Stimulated activated naive CD4-positive, alpha-beta T cell treated with Interleukin-2 at 50 U/mL for 16 hours (primary cell): Measurements from ENCODE around the gene TBX19.

Source experiments
- DNase-seq: peaks from one replicate; lab custom pipeline; 2025; lab: John Stamatoyannopoulos, UW

The TBX19 gene

DNA sequence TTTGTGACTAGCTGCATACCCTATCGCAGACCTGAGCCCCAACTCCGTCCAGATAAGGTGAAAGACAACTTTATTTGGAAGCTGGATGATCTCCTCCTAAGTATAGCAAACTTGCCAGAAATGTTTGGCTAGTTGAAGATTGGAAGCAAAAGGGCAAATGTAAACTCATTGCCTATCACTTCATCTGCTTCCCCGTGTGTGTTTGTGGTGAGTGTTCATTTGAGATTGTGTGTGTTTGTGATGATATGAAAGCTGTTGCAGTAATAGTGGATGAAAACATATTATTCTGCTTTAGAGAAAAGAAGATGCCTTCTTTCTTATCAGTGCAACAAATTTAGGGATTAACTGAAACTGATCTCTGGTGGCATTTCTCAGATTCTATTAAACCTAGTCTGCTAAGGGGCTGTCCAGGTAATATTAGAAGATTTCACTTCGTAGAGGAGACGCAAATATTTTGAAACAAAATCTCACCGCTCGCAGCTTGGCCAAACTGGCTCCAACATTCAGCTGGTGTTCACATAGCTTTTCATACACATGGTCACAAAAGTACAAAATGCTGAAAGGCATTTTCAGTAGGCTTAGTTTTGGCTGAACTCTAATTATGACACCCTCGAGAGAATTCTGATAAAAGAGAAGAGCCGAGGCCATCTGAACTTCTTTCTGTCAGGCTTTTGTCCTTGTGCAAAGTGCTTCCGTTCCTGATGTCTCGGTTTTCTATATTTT is 1.1 kb downstream of the TBX19 start:
- DNase-seq, result no peak

DNA sequence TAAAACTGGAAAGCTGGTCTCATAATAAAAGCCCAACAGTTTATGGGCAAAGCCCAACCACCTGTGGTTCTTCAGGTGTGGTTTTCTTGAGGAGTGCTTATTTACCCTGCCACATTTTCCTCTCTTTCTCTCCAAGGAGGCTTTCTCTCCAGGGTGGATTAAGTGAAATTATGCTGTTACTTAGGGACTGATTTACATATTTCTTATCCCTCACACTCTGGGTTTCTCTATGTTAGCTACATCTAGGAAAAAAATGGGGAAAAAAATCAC is 4.8 kb downstream of the TBX19 start:
- no peak for DNase-seq

DNA sequence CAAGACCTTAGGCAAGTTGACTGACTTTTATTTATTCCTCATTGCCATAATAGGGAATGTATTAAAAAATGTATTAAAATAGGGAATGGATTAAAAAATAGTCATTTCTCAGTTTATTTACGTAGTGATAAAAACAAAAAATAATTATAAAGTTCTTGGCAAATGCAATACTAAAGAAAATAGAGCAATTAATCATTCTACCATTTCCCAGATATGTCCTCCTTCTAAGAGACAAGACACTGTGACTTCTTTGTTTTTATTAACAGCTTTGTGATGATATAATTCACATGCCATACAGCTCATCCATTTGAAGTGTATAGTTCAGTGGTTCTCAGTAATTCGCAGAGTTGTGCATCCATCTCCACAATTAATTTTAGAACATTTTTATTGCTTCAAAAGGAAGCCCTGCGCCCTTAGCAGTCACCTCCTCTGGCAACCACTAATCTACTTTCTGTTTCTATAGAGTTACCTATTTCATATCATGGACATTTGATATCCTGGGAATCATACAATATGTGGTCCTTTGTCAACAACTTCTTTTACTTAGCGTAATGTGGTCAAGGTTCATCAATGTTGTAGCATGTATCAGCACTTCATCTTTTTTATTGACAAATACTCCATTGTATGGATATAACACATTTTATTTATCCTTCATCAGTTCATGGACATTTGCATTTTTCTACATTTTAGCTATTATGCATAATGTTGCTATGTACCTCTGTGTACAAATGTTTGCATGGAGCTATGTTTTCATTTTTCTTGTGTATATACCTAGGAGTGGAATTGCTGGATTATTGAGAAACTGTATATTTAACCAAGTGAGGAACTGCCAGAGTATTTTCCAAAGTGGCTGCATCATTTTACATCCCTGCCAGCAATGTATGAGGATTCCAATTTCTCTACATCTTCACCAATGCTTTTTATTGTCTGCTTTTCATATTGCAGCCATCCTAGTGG is 5.6 kb downstream of the TBX19 start:
- no peak for DNase-seq

DNA sequence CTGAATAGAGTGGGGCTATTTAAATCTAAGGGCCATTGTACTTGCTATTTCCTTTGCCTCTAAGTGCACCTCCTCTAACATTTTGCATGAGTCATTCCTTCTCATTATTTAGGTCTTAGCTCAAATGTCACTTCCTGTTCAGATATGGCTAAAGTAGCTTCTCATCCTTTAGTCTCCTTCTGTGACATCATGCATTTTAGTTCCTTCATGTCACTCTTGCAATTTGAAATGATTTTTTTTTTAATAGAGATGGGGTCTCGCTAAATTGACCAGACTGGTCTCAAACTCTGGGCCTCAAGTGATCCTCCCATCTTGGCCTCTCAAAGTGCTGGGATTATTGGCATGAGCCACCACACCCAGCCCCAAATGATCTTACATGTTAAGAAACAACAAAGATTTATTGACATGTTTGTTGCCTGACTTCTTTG is 6.6 kb downstream of the TBX19 start:
- DNase-seq, result no peak

DNA sequence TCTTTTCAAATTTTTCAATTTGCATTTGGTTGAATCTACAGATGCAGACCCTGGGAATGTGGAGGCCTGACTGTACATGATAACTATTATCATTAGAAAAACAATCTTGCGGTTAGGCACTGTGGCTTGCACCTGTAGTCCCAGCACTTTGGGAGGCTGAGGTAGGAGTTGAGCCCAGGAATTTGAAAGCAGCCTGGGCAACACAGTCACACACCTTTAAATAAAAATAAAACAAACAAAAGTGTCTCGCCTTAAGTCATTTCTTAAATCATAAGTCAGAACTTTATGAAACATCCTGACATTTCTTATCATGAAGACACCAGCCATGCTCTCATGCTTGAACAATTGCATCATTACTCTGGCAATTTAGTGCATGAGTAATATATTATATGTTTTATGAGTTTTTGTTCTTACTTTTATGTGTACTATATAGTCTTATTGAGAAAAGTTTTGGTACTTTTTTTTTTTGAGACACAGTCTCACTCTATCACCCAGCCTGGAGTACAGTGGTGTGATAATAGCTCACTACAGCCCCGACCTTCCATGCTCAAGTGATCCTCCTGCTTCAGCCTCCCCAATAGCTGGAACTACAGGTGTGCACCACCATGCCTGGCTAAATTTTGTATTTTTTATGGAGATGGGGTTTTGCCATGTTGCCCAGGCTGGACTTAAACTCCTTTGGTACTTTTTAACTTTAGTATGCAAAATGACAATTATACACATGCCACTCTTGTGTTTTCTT is 7.8 kb downstream of the TBX19 start:
- no peak for DNase-seq

DNA sequence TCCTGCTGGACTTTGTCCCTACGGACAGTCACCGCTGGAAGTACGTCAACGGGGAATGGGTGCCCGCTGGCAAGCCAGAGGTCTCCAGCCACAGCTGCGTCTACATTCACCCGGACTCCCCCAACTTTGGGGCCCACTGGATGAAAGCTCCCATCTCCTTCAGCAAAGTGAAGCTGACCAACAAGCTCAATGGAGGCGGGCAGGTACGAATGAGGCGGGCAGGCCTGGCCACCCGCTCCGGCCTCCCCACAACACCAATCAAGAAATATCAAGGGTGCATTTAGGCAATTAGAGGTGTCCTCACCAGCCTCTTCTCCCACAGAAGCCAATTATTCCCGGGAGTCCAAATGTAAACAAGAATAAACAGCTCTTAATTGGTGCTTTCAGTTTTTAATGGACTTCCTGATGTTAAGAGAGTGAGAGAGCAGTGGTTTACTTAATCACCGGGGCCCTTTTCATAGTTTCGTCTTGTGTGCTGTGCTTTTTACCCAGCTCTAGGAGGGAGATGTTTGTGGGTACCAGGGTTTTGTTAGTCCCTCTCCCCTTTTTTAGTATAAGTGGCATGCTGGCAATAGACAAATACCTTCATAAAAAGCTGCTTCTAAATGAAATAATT is 10.7 kb downstream of the TBX19 start:
- DNase-seq, result no peak

DNA sequence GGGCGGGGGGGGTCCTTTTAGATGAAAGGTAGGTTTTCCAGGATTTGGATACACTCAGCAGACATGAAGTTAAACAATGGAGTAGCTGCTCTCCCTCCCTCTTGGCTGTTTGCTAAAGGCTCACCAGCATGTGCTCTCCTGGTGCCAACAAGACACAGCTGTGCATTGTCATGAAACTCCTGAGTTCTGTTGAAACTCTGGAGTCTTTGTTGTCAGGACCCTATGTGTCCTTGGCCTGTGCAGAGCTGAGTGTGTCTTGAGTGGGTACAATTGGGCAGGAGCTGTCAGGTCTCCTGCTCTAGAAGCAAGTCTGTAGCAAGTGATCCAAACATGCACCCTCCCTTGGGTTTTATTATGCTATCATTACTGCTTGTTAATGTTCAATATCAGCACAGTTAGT is 12.7 kb downstream of the TBX19 start:
- DNase-seq, result no peak

DNA sequence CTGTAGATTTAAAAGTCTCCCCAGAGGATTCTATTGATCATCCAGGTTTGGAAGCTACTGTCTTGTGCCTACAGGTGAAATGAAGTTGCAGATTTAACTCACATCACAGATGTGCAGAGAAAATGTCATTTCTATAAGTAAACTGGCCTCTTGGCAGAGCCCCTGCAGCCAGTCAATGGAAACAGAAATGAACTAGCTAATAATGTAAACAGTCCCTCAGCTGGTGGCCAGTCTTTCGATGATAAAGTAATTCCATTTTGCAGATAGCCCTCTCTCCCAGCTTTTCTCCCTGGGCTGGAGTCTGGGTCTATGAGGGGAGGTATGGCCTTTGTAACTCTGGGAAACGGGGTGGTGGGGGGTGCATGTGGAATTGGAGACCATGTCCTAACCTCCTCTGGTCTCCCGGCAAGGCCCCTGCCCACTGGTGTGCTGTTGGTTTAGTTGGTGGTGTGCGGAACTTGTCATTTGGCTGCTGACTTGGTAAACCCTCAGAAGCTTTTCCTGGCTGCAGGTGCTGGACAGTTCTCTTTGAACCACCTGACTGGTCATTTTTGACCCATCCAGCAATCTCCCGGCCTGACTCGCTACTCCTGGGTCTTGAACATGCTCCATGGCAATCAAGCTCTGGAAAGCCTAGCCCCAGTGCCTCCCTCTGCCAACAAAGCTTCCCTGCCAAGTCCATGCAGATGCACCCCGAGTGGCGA is 14.9 kb downstream of the TBX19 start:
- DNase-seq, result no peak

DNA sequence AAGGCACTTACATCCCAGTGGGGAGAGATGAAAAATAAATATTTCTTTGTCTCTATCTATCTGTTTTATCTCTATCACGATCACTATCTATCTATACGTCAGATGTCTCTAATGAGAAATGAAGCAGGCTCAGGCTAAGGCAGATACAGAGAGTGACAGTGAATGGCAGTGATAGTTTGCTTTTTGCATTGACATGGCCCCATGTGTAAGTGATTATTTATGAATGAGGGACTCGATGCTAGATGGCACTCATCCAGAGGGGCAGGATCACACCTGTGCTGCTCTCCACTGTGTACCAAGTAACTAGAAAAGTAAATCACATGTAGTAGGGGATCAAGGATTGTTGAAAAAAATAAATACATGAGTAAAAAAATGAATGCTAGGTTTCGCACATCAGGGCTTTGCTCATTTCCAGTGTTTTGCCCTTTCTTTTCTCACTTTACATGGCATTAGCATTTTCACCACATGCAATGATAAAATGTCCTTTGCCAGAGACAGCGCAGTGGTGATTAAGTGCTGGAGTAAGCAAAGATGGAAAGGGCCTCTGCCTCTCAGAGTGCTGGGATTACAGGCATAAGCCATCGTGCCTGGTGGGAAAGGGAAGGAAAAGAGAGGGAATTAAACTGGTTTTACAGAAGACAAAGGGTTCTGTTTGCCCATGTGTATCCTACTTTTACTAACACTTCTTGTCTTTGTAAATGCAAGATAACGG is 16.5 kb downstream of the TBX19 start:
- no peak for DNase-seq

DNA sequence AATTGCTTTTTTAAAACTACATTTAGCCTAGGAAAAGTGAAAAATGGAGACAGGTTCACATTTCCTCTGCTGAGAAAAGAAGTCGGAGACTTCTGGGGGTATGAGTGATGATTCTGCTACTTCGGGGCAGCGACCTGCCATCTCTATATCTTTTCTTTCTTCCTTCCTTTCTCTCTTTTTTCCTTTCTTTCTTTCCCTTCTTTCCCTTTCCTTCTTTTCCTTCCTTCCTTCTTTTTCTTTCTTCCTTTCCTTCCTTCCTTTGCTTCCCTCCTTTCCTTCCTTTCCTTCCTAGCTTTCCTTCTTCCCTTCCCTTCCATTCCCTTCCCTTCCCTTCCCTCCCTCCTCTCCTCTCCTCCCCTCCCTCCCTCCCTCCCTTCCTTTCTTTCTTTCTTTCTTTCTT is 17.8 kb downstream of the TBX19 start:
- DNase-seq, result no peak

DNA sequence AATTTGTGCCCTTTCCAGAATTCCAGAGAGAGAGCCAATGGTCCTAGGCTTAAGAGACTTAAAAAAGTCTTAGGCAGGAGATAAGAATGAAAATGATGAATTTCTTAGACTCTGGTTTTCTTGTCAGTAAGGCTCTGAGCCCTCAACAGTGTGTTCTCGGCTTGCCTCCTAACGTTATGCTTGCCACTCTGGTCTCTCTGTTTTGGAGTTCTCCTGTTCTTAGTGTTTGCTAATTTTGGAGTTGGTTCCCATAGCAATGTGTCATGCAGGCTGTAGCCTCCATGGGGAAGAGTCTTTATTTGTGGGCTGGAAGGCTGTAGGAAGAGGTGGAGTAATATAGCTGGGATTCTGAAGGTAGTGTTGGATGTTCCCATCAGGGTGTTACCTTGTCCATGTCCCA is 19.9 kb downstream of the TBX19 start:
- no peak for DNase-seq

DNA sequence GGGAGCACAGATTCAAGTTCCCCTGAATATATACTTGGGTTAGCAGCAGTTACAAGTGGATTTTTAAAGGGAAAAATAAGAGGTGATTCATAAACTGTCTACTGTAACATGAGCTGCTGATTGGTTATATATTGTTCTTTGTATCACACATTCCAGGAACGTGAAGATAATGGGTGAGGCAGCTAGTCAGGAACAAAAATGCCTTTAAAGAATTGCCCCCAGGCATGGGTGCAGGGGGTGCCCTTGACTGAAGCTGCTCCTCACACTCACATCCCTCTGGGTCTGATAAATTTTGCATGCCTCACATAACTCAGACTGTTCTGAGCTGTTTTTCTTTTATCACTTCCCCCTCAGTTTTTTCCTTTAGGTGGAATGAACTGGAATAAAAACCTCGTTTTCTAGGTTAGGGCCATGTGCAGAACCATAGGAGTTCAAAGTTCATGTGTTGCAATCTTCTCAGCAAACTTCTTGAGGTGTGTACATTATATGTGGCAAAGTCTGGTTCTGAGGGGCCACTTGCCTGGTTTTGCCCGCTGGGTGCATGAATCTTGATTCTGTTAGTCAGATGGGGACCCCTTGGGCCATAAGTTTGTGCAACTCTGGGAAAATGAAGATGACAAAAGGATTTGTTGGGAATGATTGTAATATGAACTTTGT is 21.1 kb downstream of the TBX19 start:
- DNase-seq, result no peak

DNA sequence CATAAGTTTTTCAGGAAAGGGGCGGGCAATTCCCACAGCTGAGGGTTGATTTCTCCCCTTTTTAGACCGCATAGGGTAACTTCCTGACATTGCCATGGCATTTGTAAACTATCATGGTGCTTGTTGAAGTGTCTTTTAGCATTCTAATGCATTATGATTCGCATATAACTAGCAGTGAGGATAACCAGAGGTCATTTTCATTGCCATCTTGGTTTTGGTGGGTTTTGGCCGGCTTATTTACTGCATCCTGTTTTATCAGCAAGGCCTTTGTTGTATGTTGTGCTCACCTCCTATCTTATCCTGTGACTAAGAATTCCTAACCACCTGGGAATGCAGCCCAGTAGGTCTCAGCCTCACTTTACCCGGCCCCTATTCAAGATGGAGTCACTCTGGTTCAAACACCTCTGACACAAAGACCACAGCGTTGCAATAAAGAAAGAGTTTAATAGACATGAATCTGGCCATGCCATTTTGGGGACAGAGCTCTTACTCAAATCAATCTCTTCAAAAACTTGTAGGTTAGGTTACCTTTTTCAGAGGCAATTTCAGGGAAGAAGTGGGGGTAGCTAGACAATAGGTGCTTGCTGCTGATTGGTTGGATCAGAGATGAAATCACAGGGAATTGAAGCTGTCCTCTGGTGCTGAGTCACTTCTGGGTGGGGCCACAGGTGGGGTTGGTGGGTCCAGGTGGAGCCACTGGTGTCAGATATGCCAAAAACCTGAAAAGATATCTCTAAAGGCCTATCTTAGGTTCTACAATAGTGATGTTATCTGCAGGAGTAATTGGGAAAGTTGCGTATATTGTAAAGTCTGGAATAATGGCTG is 23.3 kb downstream of the TBX19 start:
- no peak for DNase-seq

DNA sequence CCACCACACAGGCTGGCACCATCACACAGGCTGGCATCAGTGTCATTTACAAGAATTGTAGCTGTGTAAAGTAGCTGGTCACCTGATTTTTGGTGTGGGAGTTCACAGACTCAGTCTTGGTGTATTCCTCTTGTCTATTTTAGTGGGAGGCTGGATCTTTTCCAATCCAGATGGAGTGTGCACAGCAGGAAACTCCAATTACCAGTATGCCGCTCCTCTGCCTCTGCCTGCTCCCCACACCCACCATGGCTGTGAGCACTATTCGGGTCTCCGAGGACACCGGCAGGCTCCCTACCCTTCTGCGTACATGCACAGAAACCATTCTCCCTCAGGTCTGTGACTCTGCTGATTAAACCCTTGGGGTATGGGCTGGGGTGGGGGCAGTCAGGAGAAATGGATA is 24.2 kb downstream of the TBX19 start:
- DNase-seq, result no peak

DNA sequence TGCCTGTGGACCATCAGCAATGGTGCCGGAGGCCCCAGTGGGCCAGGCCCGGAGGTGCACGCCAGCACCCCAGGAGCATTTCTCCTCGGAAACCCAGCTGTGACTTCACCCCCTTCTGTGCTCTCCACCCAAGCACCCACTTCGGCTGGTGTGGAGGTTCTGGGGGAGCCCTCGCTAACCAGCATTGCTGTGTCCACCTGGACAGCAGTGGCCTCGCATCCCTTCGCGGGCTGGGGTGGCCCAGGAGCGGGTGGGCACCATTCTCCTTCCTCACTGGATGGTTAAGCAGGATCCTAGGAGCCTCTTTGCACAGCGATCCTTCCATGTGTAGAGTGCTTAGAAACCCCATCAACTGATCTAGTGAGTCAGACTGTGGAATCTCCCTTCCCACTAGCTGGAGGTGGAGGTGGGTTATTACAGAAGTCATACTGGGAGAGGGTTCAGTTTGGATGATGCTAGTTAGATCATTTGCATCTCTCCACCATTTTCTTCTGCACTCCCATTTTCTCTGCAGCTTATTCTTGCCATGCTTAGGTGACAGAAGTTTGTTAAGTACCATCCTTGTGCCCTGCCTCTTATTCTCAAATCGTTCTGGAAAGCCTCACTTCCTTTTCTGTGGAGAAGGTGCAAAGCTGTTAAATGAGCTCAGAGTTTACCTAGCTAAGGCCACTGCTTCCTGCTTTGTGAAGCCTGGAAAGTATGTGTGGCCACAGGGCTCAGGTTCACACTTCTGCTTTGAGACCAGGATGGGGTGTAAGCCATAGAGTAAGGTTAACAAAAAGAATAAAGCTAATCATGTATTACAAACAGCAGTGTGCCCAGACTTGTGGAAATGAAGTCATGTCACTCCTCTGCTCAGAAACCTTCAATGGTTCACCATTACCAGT is 32.3 kb downstream of the TBX19 start:
- DNase-seq, result no peak

DNA sequence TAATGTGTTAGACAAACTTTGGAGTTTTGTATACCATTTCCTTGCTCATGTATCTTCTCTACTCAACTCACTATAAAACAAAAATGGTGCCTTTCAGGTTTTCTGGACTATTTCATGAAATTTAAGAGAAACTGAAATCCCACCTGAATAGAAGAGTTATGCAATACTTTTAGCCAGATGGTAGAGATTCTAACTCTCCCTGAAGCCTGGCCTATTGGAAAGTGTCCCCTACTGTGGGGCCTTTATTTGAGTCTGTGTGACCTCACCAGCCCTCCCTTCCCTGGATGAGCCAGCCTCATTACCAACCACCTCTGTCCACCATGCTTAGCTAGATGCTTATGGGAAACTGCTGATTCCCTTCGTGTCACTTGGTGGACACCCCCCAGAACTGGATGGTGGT is 35.5 kb downstream of the TBX19 start:
- DNase-seq, result no peak

DNA sequence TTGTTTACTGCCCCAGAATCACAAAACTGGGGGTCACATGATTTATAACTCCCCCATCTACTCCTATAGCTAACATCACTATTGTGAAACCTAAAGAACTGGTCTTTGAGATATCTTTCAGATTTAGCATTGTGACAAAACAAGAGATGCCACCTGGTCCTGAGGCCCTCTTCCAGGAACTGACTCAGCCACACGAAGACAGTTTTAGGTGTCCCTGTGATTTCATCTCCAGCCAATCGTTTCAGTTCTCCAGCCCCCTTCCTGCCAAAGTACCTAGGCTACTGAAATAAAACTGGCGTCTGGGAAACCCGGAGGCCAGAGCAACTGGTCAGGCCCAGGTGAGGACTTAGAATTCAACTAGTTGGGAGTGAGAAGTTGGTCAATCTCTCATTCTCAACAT is 36.6 kb downstream of the TBX19 start:
- no peak for DNase-seq

DNA sequence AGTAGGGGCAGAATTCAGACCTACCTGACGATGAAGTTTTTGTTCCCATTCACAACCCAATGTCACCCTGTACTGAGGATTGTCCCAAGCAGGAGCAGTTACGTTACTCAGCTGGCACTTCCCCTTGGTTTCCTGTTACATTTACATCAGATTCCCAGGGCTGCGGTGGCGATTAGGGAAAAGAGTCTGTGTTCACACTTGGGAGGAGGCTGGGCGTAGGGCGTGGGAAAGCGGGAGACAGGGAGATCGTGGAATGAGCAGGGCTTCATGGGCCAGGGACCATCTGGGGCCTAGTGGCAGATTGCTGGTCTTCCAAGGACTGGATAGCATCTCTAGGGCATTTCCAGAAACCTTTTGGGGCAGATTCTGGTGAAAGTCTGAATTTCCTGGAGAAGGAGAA is 39.0 kb downstream of the TBX19 start:
- no peak for DNase-seq

DNA sequence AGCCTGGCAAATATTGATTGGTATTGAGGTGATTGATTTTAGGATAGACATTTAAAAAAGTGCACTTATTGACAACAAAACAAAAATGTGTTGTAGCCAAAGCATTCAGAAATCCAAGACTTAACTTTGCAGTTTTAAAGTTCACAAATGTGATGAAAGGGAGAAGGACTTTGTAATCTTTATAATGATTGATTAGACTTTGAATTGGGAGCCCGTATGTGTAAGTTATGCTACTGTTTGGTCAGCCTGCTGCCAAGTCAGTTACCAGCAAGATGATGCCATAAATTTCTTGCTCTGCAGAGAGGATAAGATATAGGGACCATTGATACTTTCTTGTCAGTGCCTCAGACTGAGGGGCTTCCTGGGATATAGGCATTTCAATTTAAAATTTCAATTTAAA is 39.5 kb downstream of the TBX19 start:
- no peak for DNase-seq
